Activated CD4-positive, alpha-beta T cell treated with anti-CD3 and anti-CD28 coated beads for 4 hours (primary cell): ENCODE measurements around the gene SLC24A3.

Source experiments
- DNase-seq, 2 donors: peaks; one replicate each; pipeline ENCODE4 v3.0.0-alpha.2; 2020

SLC24A3 gene

GRCh38 chr20:19431906-19432305, 219.5 kb downstream of the SLC24A3 start:
- no peak for DNase-seq

GRCh38 chr20:19433371-19434350, 221.2 kb downstream of the SLC24A3 start:
- DNase-seq = no peak

GRCh38 chr20:19435316-19435715, 222.9 kb downstream of the SLC24A3 start:
- DNase-seq = no peak

GRCh38 chr20:19435821-19436220, 223.4 kb downstream of the SLC24A3 start:
- no peak for DNase-seq

- no peak for DNase-seq
Observed at GRCh38 chr20:19438488-19438887, 226.0 kb downstream of the SLC24A3 start.

- DNase-seq = no peak
Observed at GRCh38 chr20:19440660-19441527, 228.5 kb downstream of the SLC24A3 start.

GRCh38 chr20:19446246-19446645, 233.8 kb downstream of the SLC24A3 start:
- no peak for DNase-seq

- no peak for DNase-seq
Observed at GRCh38 chr20:19448632-19449031, 236.2 kb downstream of the SLC24A3 start.

- DNase-seq = no peak
Observed at GRCh38 chr20:19449051-19449450, 236.6 kb downstream of the SLC24A3 start.

- no peak for DNase-seq
Observed at GRCh38 chr20:19451231-19451922, 238.9 kb downstream of the SLC24A3 start.

GRCh38 chr20:19451923-19452295, 239.5 kb downstream of the SLC24A3 start:
- no peak for DNase-seq

GRCh38 chr20:19453410-19453809, 241.0 kb downstream of the SLC24A3 start:
- DNase-seq = no peak

GRCh38 chr20:19453862-19454261, 241.4 kb downstream of the SLC24A3 start:
- DNase-seq = no peak

GRCh38 chr20:19456595-19457395, 244.4 kb downstream of the SLC24A3 start:
- DNase-seq = no peak

GRCh38 chr20:19457611-19458010, 245.2 kb downstream of the SLC24A3 start:
- DNase-seq = no peak

- DNase-seq = no peak
Observed at GRCh38 chr20:19460386-19460785, 247.9 kb downstream of the SLC24A3 start.

GRCh38 chr20:19462491-19462890, 250.0 kb downstream of the SLC24A3 start:
- no peak for DNase-seq

GRCh38 chr20:19463597-19463996, 251.2 kb downstream of the SLC24A3 start:
- no peak for DNase-seq

GRCh38 chr20:19465536-19465935, 253.1 kb downstream of the SLC24A3 start:
- no peak for DNase-seq

GRCh38 chr20:19466206-19466928, 253.9 kb downstream of the SLC24A3 start:
- no peak for DNase-seq

- DNase-seq = no peak
Observed at GRCh38 chr20:19473216-19473921, 260.9 kb downstream of the SLC24A3 start.
